Activated naive CD4-positive, alpha-beta T cell (primary cell): ENCODE measurements around the gene PIK3CA.

Experiments
- DNase-seq, 4 experiments: peaks; one replicate each; lab custom pipeline; 2025; lab: John Stamatoyannopoulos, UW

PIK3CA gene

DNA sequence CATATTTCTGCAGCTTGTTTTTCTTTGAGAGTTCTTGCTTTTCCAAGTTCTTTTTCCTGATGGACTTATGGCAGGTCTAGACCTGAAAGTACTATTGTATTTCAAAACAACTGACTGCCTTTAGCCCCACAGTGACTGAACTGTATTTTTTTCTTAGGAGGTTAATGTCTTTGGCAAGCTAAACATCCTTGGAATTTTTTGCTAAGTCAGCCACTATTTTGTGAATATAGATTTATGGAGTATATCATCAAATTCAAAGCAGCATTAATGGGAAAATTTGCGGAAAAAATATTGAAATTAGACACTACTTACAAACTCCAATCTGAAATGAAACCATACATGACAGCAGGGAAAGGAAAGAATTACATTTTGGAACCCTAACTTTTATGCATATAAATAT is 8.6 kb downstream of the PIK3CA start:
- DNase-seq, result no peak

- DNase-seq, result no peak
Observed at GRCh38 chr3:179158336-179159039, 10.3 kb downstream of the PIK3CA start.

GRCh38 chr3:179163503-179163902 is 15.3 kb downstream of the PIK3CA start:
- DNase-seq, result no peak

GRCh38 chr3:179164857-179165256 is 16.7 kb downstream of the PIK3CA start:
- no peak for DNase-seq

- DNase-seq, result no peak
Observed at GRCh38 chr3:179166561-179167201, 18.5 kb downstream of the PIK3CA start.

DNA sequence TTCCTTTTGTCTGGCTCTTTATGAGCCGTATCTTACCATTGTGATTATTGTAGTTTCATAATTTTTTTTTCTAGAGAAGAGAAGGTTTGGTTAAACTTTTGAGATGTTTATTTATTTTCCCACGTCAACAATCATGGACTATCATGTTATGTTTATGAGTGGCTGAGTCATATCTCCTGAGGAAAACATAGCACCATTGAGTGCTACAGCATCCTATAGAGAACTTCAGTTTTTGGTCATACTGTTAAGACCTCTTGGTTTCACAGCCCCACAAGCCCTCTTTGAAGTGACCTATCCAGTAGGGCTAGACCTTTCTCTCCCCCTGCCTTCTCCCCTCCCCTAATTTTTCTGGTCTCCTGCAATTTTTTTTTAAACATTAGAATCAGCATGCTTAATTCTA is 20.8 kb downstream of the PIK3CA start:
- DNase-seq, result no peak

- DNase-seq, result no peak
Observed at GRCh38 chr3:179172546-179172945, 24.4 kb downstream of the PIK3CA start.

DNA sequence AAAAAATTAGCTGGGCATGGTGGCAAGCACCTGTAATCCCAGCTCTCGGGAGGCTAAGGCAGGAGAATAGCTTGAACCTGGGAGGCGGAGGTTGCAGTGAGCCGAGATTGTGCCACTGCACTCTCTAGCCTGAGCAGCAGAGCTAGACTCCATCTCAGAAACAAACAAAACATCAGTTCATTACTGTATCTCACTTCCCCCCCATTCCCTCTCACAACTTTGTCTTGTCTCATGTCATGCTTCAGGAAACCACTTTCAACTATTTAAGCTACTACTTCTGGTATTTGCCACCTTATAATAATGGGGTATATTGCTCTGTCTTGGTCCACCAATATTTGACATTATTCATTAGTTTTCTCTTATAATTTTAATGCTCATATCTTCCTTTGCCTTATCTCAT is 26.2 kb downstream of the PIK3CA start:
- DNase-seq, result no peak

DNA sequence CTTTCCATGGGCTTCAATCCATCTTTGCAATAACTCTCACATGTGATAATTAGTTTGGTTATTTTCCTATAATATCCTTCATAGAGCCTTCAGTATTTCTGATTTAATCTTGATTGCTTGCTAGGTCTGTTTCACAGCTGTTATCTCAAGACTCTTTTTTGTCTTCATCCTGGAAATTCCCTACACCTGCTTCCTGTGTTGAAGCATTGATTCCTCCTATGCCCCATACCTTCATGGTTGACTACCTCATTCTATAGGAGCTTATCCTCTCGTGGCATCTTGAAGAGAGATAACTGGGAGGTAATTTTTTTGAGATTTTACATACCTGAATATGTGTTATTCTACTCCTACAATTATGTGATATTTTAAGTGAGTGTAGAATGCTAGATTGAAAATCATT is 26.7 kb downstream of the PIK3CA start:
- DNase-seq, result no peak

- DNase-seq, result no peak
Observed at GRCh38 chr3:179175358-179175757, 27.2 kb downstream of the PIK3CA start.

- no peak for DNase-seq
Observed at GRCh38 chr3:179177611-179178010, 29.5 kb downstream of the PIK3CA start.

- DNase-seq, result no peak
Observed at GRCh38 chr3:179179256-179179655, 31.1 kb downstream of the PIK3CA start.

GRCh38 chr3:179179979-179180759 is 32.0 kb downstream of the PIK3CA start:
- DNase-seq, result no peak

DNA sequence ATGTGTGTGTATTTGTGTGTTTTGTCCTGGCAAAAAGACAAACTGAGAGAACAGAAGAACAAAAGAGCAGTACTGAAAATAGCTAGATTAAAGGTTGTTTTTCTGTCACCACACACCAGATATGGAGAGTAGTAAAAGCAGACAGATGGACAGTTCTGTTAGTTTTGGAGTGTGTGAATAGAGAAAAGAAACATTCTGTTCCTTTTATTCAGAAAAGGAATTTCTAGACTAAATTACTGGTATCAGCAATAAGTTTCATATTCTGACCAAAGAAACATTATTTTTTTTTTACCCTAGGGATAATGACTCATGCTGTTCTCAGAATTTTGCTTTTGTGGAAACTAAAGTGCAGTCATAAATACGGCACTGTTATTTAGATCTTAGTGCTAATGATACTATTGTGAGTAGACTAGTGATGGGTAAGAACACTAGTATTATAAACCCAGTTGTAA is 32.9 kb downstream of the PIK3CA start:
- no peak for DNase-seq

GRCh38 chr3:179181993-179182551 is 33.9 kb downstream of the PIK3CA start:
- no peak for DNase-seq

DNA sequence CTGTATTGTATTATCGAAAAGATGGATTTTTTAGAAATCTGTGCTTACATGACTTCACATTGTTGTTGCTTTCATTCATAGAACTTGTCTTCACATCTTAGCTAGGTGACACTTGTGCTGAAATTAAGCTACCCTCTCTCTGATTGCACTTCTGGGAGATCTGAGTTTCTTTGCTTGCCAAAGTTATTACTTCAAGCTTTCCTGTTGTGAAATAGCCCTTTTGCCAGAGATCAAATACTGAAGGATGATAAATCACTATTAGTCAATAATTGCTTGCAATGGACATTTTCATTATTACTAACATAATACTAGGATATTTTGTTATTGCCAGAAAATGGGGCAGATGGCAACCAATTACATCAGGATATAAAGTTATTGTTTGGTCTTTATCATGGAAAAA is 34.7 kb downstream of the PIK3CA start:
- DNase-seq, result no peak

DNA sequence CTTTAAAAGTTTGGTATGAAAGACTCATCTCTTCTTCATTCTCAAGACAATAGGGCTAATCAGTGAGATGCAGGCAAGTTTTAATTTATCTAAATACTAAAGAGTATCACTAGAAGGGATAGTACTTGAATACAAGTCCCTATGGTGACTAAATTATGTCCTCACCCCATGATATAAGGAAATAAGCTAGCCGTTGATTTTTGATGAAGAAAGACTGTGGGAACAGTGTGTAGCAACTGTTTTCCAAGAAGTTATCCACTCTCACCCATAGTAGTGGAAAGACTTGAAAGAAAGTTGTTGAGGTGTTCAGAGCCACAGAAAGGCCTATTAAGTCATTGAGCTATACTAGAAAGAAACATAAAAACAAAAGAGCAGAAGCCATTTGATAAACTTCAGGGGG is 36.7 kb downstream of the PIK3CA start:
- DNase-seq, result no peak

GRCh38 chr3:179186426-179186825 is 38.3 kb downstream of the PIK3CA start:
- DNase-seq, result no peak

- no peak for DNase-seq
Observed at GRCh38 chr3:179189759-179190158, 41.6 kb downstream of the PIK3CA start.

DNA sequence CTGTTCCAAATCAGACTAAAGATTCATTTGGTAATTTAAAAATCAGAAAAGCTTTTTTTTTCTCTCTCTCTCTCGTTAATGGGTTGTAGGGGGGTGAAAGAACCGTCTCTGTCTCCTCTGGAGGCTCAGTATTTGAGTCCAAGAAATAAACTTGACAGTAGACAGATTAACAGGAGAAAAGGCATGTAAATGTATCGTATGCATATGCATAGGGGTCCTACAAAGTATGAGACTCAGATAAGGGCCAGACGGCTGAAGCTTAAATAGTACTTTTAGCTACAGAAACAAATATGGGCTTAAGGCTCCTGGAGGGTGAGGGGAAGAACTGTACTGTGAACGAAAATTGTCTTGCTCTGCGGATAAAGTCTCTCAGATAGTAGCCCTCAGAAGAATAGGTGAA is 42.4 kb downstream of the PIK3CA start:
- DNase-seq, result no peak

DNA sequence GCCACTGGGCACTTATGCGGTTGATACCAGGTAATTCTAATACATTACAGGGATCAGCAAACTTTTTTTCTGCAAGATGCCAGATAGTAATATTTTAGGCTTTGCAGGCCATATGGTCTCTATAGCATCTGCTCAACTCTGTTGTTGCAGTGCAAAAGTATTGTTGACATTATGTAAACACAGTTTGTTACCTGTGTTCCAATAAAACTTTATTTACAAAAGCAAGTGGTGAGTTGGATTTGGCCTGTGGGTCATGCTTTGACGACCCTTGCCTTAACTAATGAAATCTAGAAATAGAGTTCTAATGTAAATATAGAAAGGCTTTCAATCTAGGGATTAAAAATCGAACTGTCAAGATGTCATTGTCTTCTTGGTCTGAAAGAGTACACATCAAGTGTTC is 44.4 kb downstream of the PIK3CA start:
- DNase-seq, result no peak

DNA sequence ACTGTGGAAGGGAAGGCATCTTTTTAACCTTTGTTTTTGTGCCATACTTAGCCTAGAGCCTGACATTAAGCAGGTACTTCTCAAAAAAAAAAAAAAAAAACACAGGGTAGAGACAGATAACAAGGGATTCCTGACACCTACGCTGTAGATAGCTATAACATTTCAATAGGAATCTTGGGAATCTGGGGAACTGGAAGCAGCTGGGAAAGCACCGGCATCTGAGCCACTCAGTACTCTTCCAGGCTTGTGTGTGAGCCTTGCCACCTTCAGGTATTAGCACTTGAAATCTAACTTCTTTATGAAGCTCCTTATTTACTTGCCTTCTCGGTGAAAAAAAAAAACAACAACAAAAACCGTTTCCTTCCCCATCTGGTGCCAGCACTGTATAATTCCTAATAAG is 46.8 kb downstream of the PIK3CA start:
- no peak for DNase-seq

DNA sequence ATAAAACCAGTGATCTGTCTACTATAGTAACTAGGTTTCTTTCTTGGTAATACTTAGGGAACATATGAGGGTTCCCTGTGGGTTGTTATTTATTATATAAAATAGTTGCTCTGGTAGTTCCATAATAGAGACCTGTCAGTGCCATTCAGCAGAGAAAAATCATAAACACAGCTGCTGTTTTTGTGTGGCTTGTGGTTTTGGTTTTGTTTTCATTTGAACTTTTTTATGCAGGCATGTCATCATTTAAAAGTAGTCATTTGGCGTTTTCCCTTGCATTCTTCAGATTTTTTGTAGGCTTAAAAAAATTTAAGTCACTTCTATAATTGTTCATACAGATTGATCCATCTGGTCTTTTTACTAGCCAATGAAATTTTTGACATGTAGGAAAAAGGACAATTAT is 47.9 kb downstream of the PIK3CA start:
- no peak for DNase-seq
